Activated B cell treated with CpG ODN at 0.5 μM for 24 hours (primary cell): ENCODE results near the gene ZBTB16. TPM values are rescaled to one million over a fixed set of nuclear protein-coding genes. Genes with fewer than 3 reads are reported as not detected.

Experiments used
- ATAC-seq: fragments of 200-7000 bp; cut with Tn5 transposase; one replicate; pipeline ENCODE4 v1.10.0; 2021; ENCODE audit warnings: low read depth, mild to moderate bottlenecking, moderate library complexity
- CTCF ChIA-PET: fragments of 350-600 bp; sonication (Branson Sonifier 250); formaldehyde crosslinking; loops from one replicate; lab custom pipeline; 2021; ENCODE audit warnings: antibody characterized with exemption; lab: Charles Lee
- POLR2A ChIA-PET: fragments of 350-600 bp; sonication (Branson Sonifier 250); formaldehyde crosslinking; loops from one replicate; lab custom pipeline; 2021; ENCODE audit warnings: antibody characterized with exemption; lab: Charles Lee
- DNase-seq: peaks from one replicate; pipeline ENCODE4 v3.0.0; 2022
- H3K27ac Mint-ChIP-seq: one replicate; pipeline ENCODE4 v1.8.0; 2020; ENCODE audit warnings: mixed read lengths
- H3K27me3 Mint-ChIP-seq: one replicate; pipeline ENCODE4 v1.8.0; 2021; ENCODE audit warnings: mixed read lengths
- H3K36me3 Mint-ChIP-seq: one replicate; pipeline ENCODE4 v1.8.0; 2021; ENCODE audit warnings: low read depth, mixed read lengths
- H3K4me1 Mint-ChIP-seq: one replicate; pipeline ENCODE4 v1.8.0; 2021; ENCODE audit warnings: mixed read lengths
- H3K4me3 Mint-ChIP-seq: one replicate; pipeline ENCODE4 v1.8.0; 2020; ENCODE audit warnings: mild to moderate bottlenecking, mixed read lengths
- H3K9me3 Mint-ChIP-seq: one replicate; pipeline ENCODE4 v1.8.0; 2020; ENCODE audit warnings: mixed read lengths
- CTCF ChIP-seq: fragments of 200-600 bp; IDR thresholded peaks from one replicate; pipeline ENCODE4 v1.8.0; 2022; ENCODE audit warnings: antibody characterized with exemption, mild to moderate bottlenecking
- intact Hi-C: fragments of 100-400 bp; cut with micrococcal nuclease; formaldehyde crosslinking; loops from one replicate; pipeline ENCODE4 v1.15.1; 2024
- total RNA-seq: library from RNA; stranded (reverse); gene quantifications from 2 replicates; pipeline ENCODE4 v1.2.3, GENCODE V29; 2022

Gene ZBTB16
- total RNA-seq, 1 donor from 2014 or later, result 2.5 TPM

- H3K9me3 Mint-ChIP-seq, result no peaks in the 10 kb centered on the region
- no peaks in the 10 kb centered on the region for H3K27me3 Mint-ChIP-seq
- TF ChIP-seq CTCF, result no peak
- ATAC-seq (no peak), DNase-seq (no peak)
- peaks cover 28% of the 10 kb centered on the region for H3K4me1 Mint-ChIP-seq
- POLR2A ChIA-PET, result no interaction called here
- no peaks in the 10 kb centered on the region for H3K36me3 Mint-ChIP-seq
- intact Hi-C loops, result no loop called here
- H3K4me3 Mint-ChIP-seq, result no peak overlapping the region
- no peak overlapping the region for H3K27ac Mint-ChIP-seq
- CTCF ChIA-PET, result no interaction called here
Measured at GRCh38 chr11:114154271-114155047, 94.9 kb downstream of the ZBTB16 start.

- ATAC-seq, result no peak
- DNase-seq, result no peak
- no peaks in the 10 kb centered on the region for H3K36me3 Mint-ChIP-seq
- H3K4me3 Mint-ChIP-seq, result no peak overlapping the region
- intact Hi-C loops, result no loop called here
- TF ChIP-seq CTCF, result no peak
- POLR2A ChIA-PET, result no interaction called here
- H3K27ac Mint-ChIP-seq, result no peak overlapping the region
- H3K27me3 Mint-ChIP-seq, result no peaks in the 10 kb centered on the region
- H3K4me1 Mint-ChIP-seq, result peaks cover 30% of the 10 kb centered on the region
- H3K9me3 Mint-ChIP-seq, result no peaks in the 10 kb centered on the region
- CTCF ChIA-PET, result no interaction called here
Measured at GRCh38 chr11:114155116-114155515, 95.6 kb downstream of the ZBTB16 start.

GRCh38 chr11:114156131-114156581, 96.6 kb downstream of the ZBTB16 start:
- peaks cover 40% of the 10 kb centered on the region for H3K4me1 Mint-ChIP-seq
- POLR2A ChIA-PET, result no interaction called here
- no peaks in the 10 kb centered on the region for H3K36me3 Mint-ChIP-seq

GRCh38 chr11:114156782-114157181, 97.3 kb downstream of the ZBTB16 start:
- ChIA-PET POLR2A (no interaction called here), CTCF (no interaction called here)
- Mint-ChIP-seq H3K36me3 (no peaks in the 10 kb centered on the region), H3K27me3 (no peaks in the 10 kb centered on the region), H3K4me1 (peaks cover 46% of the 10 kb centered on the region), H3K4me3 (no peak overlapping the region), H3K9me3 (no peaks in the 10 kb centered on the region), H3K27ac (no peak overlapping the region)
- TF ChIP-seq CTCF, result no peak
- intact Hi-C loops, result no loop called here
- DNase-seq (no peak), ATAC-seq (no peak)

More at GRCh38 chr11:114156131-114156581, 96.6 kb downstream of the ZBTB16 start:
- Mint-ChIP-seq H3K4me3 (no peak overlapping the region), H3K27me3 (no peaks in the 10 kb centered on the region), H3K27ac (no peak overlapping the region), H3K9me3 (no peaks in the 10 kb centered on the region)
- TF ChIP-seq CTCF, result no peak
- intact Hi-C loops, result no loop called here
- DNase-seq (no peak), ATAC-seq (no peak)
- CTCF ChIA-PET, result no interaction called here

GRCh38 chr11:114157476-114158050, 98.1 kb downstream of the ZBTB16 start:
- no peak for ATAC-seq
- DNase-seq, result no peak
- intact Hi-C loops, result no loop called here
- H3K36me3 Mint-ChIP-seq, result no peaks in the 10 kb centered on the region
- H3K4me1 Mint-ChIP-seq, result peaks cover 54% of the 10 kb centered on the region
- no peaks in the 10 kb centered on the region for H3K27me3 Mint-ChIP-seq
- H3K27ac Mint-ChIP-seq, result no peak overlapping the region
- H3K4me3 Mint-ChIP-seq, result no peak overlapping the region
- ChIA-PET POLR2A (no interaction called here), CTCF (no interaction called here)
- TF ChIP-seq CTCF, result no peak
- H3K9me3 Mint-ChIP-seq, result no peaks in the 10 kb centered on the region
